HepG2 (cell line): ENCODE results near the gene PRDX3. TPM values are rescaled to one million over a fixed set of nuclear protein-coding genes. Genes with fewer than 3 reads are reported as not detected.
A peak's percentile ranks its signal among the peaks of the same experiment; 100 is the strongest.

Experiments used
- DMAP1 ChIP-seq: IDR thresholded peaks from 2 replicates; pipeline ENCODE4 v1.6.1; 2016
- FOXK2 ChIP-seq: fragments of 450-650 bp; IDR thresholded peaks from 2 replicates; pipeline ENCODE4 v1.6.1; 2016
- ISX ChIP-seq: sonication (generic); formaldehyde crosslinking; conservative IDR thresholded peaks from 2 replicates; pipeline ENCODE4 v1.5.0; 2020; ENCODE audit warnings: missing genetic modification reagents
- MAF1 ChIP-seq: sonication (generic); formaldehyde crosslinking; IDR thresholded peaks from 2 replicates; pipeline ENCODE4 v1.5.0; 2020; ENCODE audit warnings: missing genetic modification reagents, borderline replicate concordance
- MAFK ChIP-seq, 2 experiments: IDR thresholded peaks in 1 of 2; conservative IDR thresholded peaks in 1 of 2; 2 replicates each; pipeline ENCODE4 v1.6.1; 2011; ENCODE audit warnings: improper control_type of control experiment in 2 of 2, low read length in 2 of 2
- MAZ ChIP-seq, 2 experiments: sonication (generic) in 1 of 2; formaldehyde crosslinking in 1 of 2; IDR thresholded peaks; 2 replicates each; pipeline versions ENCODE4 v1.5.0 to v1.6.1; 2012 to 2020; ENCODE audit warnings: low read depth in 2 of 2, mild to moderate bottlenecking in 2 of 2, borderline replicate concordance in 1 of 2, improper control_type of control experiment in 1 of 2, low read length in 1 of 2, missing genetic modification reagents in 1 of 2, moderate library complexity in 1 of 2
- NPAS2 ChIP-seq: sonication (generic); formaldehyde crosslinking; IDR thresholded peaks from 2 replicates; pipeline ENCODE4 v1.8.0; 2022; ENCODE audit warnings: mild to moderate bottlenecking, missing genetic modification reagents, borderline replicate concordance
- SOX13 ChIP-seq, 3 experiments: fragments of 450-650 bp in 1 of 3; sonication (generic) in 1 of 3; formaldehyde crosslinking in 1 of 3; IDR thresholded peaks in 2 of 3; conservative IDR thresholded peaks in 1 of 3; 2 replicates each; pipeline versions ENCODE4 v1.5.0 to v1.6.1; 2016 to 2020; ENCODE audit warnings: antibody characterized with exemption in 1 of 3, mild to moderate bottlenecking in 1 of 3, missing compliant biosample characterization in 1 of 3, missing genetic modification reagents in 1 of 3, moderate library complexity in 1 of 3
- SRF ChIP-seq: IDR thresholded peaks from 2 replicates; pipeline ENCODE4 v1.6.1; 2011; ENCODE audit warnings: mild to moderate bottlenecking, low read depth, low read length, moderate library complexity
- ZFP37 ChIP-seq: sonication (generic); formaldehyde crosslinking; IDR thresholded peaks from 2 replicates; pipeline ENCODE4 v1.4.0; 2020; ENCODE audit warnings: missing genetic modification reagents, borderline replicate concordance
- ZNF224 ChIP-seq: sonication (generic); formaldehyde crosslinking; IDR thresholded peaks from 2 replicates; pipeline ENCODE4 v1.5.0; 2020; ENCODE audit warnings: mild to moderate bottlenecking, missing genetic modification reagents
- ZNF564 ChIP-seq: sonication (generic); formaldehyde crosslinking; IDR thresholded peaks from 2 replicates; pipeline ENCODE4 v1.8.1; 2023; ENCODE audit warnings: mild to moderate bottlenecking, missing genetic modification reagents
- ZNF737 ChIP-seq: sonication (generic); formaldehyde crosslinking; IDR thresholded peaks from 2 replicates; pipeline ENCODE4 v1.5.0; 2020; ENCODE audit warnings: missing genetic modification reagents, mild to moderate bottlenecking, borderline replicate concordance
- ZNF772 ChIP-seq: sonication (generic); formaldehyde crosslinking; IDR thresholded peaks from 2 replicates; pipeline ENCODE4 v1.5.0; 2020; ENCODE audit warnings: mild to moderate bottlenecking, missing genetic modification reagents
- ZSCAN21 ChIP-seq: sonication (generic); formaldehyde crosslinking; IDR thresholded peaks from 2 replicates; pipeline ENCODE4 v1.8.0; 2022; ENCODE audit warnings: mild to moderate bottlenecking, missing genetic modification reagents, moderate library complexity, borderline replicate concordance
- polyA plus RNA-seq, 8 experiments: library from polyadenylated mRNA; depleted of rRNA in 3 of 8; stranded (reverse) in 7 of 8; unstranded in 1 of 8; fragments of >200 nt; fragmentation: Illumina TruSeq in 4 of 8; extraction: Trizol in 4 of 8; gene quantifications; 2 replicates each; pipeline versions ENCODE4 v1.2.1 to v1.2.3, GENCODE V29; 2011 to 2016; ENCODE audit warnings: low read depth in 4 of 8, missing spikeins in 1 of 8, mixed read lengths in 1 of 8; ENCODE audit not compliant: insufficient read depth in 1 of 8
- total RNA-seq, 5 experiments: library from RNA; depleted of rRNA; stranded (reverse); fragments of >200 nt; fragmentation: Illumina TruSeq; extraction: Trizol; gene quantifications; 2 replicates each; pipeline ENCODE4 v1.2.3, GENCODE V29; 2016; ENCODE audit warnings: low read depth in 1 of 5
- TF ChIP-seq, protein P1 (sequence below): sonication (generic); formaldehyde crosslinking; IDR thresholded peaks from 2 replicates; pipeline ENCODE4 v1.5.1; 2020; ENCODE audit warnings: missing genetic modification reagents, mild to moderate bottlenecking, borderline replicate concordance
- TF ChIP-seq, protein P2 (sequence below): sonication (generic); formaldehyde crosslinking; IDR thresholded peaks from 2 replicates; pipeline ENCODE4 v1.9.0; 2022; ENCODE audit warnings: low read depth, missing genetic modification reagents
- TF ChIP-seq, protein P3 (sequence below): sonication (generic); formaldehyde crosslinking; IDR thresholded peaks from 2 replicates; pipeline ENCODE4 v1.5.0; 2020; ENCODE audit warnings: mild to moderate bottlenecking, missing genetic modification reagents

PRDX3 gene
- total and polyA plus RNA-seq, 2 of the 13 experiments (the other 11 are each of a cell fraction or from before 2014, with no cell fraction given), result 407 to 565 TPM

DNA sequence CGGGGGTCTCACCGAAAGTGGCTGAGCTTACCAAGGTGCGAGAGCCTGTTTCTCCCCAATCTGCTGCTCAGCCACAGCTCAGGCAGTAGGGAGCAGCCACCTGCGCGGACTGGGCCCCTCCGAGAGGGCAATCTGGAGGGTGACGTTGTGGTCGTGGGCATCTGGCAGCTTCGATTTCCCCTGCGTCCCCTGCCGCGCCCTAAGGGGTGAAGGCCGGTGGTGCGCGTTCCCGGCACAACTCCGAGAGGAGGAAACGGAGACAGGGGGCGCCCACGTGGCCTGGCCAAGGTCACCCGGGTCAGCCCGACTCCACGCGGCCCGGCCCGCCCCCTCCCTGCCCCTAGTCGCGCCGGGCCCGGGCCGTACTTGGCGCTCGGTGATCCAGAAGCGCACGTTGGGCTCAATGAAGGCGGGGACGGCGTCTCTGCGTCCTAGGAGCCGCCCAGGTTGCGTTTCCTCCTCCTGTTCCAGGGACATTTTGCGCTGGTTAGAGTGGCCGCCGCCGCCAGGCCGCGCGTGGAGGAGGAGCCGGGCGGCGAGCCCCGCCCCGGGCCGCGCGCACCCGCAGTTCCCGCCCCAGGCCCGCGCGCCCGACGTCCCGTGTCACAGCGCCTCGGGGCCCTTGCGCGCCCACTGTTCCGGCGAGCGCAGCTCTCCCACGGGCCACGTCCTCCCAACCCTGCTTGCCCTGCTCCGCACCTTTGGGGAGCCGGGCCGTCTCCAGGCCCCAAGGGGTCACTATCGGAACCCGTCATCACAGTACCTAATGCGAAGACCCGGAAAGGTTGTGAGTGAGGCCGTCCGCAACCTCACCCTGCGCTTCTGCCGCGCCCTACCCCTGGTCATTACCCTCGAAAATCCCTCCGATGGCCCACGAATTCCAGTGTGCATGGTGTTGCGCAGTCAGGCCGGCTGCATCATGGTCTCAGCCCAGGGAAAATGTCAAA lies 13.2 kb downstream of the PRDX3 start, which contains the start of gene SFXN4 (continued):
- TF ChIP-seq, protein P1, sequence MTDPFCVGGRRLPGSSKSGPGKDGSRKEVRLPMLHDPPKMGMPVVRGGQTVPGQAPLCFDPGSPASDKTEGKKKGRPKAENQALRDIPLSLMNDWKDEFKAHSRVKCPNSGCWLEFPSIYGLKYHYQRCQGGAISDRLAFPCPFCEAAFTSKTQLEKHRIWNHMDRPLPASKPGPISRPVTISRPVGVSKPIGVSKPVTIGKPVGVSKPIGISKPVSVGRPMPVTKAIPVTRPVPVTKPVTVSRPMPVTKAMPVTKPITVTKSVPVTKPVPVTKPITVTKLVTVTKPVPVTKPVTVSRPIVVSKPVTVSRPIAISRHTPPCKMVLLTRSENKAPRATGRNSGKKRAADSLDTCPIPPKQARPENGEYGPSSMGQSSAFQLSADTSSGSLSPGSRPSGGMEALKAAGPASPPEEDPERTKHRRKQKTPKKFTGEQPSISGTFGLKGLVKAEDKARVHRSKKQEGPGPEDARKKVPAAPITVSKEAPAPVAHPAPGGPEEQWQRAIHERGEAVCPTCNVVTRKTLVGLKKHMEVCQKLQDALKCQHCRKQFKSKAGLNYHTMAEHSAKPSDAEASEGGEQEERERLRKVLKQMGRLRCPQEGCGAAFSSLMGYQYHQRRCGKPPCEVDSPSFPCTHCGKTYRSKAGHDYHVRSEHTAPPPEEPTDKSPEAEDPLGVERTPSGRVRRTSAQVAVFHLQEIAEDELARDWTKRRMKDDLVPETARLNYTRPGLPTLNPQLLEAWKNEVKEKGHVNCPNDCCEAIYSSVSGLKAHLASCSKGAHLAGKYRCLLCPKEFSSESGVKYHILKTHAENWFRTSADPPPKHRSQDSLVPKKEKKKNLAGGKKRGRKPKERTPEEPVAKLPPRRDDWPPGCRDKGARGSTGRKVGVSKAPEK (CRISPR knock-in tag), result peak; percentile 28; the same call in 1 of the 2 replicates
- TF ChIP-seq SRF (0 out of 2 replicates have a peak, but pooled peaks have one; percentile 9), SOX13 (IDR thresholded peaks at IDR 0.05) (no peak; the same call in 1 of the 2 replicates), SOX13 (CRISPR knock-in tag; conservative IDR thresholded peaks at IDR 0.05 in 1 of 2, IDR thresholded peaks at IDR 0.05 in 1 of 2) (peak in 1 of 2 experiments; percentile 36; a peak in 1 of 4 replicates), MAF1 (CRISPR knock-in tag) (no peak), ZNF224 (CRISPR knock-in tag) (peak; percentile 3; the same call in 1 of the 2 replicates), MAZ (IDR thresholded peaks at IDR 0.05; ENCODE audit: borderline replicate concordance, low read depth, low read length) (no peak), MAZ (CRISPR knock-in tag; IDR thresholded peaks at IDR 0.05; ENCODE audit: low read depth) (peak; percentile 92), ZNF737 (CRISPR knock-in tag) (no peak), NPAS2 (CRISPR knock-in tag) (no peak), ZFP37 (CRISPR knock-in tag) (no peak), DMAP1 (CRISPR knock-in tag) (peak; percentile 100), ZNF772 (CRISPR knock-in tag) (peak; percentile 70), FOXK2 (no peak), ZNF564 (CRISPR knock-in tag) (peak; percentile 70; the same call in 1 of the 2 replicates), ISX (CRISPR knock-in tag) (no peak), ZSCAN21 (peak; percentile 39; the same call in 1 of the 2 replicates), MAFK (conservative IDR thresholded peaks at IDR 0.05 in 1 of 2, IDR thresholded peaks at IDR 0.05 in 1 of 2; ENCODE audit: low read length in 2 of 2) (no peak)
- TF ChIP-seq, protein P2, sequence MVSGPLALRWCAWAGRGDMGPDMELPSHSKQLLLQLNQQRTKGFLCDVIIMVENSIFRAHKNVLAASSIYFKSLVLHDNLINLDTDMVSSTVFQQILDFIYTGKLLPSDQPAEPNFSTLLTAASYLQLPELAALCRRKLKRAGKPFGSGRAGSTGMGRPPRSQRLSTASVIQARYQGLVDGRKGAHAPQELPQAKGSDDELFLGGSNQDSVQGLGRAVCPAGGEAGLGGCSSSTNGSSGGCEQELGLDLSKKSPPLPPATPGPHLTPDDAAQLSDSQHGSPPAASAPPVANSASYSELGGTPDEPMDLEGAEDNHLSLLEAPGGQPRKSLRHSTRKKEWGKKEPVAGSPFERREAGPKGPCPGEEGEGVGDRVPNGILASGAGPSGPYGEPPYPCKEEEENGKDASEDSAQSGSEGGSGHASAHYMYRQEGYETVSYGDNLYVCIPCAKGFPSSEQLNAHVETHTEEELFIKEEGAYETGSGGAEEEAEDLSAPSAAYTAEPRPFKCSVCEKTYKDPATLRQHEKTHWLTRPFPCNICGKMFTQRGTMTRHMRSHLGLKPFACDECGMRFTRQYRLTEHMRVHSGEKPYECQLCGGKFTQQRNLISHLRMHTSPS (CRISPR knock-in tag), result no peak
- TF ChIP-seq, protein P3, sequence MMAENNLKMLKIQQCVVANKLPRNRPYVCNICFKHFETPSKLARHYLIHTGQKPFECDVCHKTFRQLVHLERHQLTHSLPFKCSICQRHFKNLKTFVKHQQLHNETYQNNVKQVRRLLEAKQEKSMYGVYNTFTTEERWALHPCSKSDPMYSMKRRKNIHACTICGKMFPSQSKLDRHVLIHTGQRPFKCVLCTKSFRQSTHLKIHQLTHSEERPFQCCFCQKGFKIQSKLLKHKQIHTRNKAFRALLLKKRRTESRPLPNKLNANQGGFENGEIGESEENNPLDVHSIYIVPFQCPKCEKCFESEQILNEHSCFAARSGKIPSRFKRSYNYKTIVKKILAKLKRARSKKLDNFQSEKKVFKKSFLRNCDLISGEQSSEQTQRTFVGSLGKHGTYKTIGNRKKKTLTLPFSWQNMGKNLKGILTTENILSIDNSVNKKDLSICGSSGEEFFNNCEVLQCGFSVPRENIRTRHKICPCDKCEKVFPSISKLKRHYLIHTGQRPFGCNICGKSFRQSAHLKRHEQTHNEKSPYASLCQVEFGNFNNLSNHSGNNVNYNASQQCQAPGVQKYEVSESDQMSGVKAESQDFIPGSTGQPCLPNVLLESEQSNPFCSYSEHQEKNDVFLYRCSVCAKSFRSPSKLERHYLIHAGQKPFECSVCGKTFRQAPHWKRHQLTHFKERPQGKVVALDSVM (CRISPR knock-in tag), result peak; percentile 45
